GM18870 (cell line): ENCODE results near the gene KATNB1.

Experiments used
- ATAC-seq: cut with Tn5 transposase; IDR thresholded peaks from one replicate; pipeline ENCODE4 v1.9.1; 2021; ENCODE audit warnings: moderate library complexity; ENCODE audit not compliant: unreplicated experiment

Gene KATNB1, protein sequence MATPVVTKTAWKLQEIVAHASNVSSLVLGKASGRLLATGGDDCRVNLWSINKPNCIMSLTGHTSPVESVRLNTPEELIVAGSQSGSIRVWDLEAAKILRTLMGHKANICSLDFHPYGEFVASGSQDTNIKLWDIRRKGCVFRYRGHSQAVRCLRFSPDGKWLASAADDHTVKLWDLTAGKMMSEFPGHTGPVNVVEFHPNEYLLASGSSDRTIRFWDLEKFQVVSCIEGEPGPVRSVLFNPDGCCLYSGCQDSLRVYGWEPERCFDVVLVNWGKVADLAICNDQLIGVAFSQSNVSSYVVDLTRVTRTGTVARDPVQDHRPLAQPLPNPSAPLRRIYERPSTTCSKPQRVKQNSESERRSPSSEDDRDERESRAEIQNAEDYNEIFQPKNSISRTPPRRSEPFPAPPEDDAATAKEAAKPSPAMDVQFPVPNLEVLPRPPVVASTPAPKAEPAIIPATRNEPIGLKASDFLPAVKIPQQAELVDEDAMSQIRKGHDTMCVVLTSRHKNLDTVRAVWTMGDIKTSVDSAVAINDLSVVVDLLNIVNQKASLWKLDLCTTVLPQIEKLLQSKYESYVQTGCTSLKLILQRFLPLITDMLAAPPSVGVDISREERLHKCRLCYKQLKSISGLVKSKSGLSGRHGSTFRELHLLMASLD

DNA sequence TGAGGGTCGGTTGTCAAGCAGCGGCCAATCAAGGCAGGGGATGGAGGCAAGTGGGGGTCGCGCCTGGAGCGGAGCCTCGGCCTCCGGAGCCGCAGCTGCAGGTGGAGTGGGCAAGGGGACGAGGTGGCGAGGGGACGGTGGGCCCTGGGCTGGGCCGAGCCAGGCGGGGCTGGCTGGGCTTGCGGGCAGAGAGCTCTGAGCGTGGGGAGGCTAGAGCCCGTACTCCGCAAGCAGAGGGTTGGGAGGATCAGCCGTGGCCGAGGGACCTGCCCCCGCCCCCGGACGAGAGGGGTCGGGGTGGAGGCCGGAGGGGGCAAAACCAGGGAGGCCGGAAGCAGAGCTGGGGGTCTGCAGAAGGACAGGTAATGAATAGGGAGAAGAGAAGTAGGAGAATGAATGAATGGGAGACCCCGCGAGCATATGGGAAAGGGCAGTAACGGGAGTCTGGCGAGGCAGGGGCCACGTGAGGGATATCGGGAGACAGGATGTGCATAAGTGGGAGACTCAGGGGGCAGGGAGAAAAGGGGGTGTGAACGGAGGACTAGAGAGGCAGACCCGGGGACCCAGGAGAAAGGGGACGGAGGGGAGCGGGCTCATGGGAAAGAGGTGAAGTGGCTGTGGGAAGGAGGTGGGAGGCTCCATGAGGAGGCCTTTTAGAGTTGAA is at the start of gene KATNB1:
Gene KATNB1, plus strand, starts transcription at position 16 of the 664 bp plus-strand sequence. CDS start 1,474 bp downstream, outside the sequence.
- ATAC-seq = peak; percentile 5

DNA sequence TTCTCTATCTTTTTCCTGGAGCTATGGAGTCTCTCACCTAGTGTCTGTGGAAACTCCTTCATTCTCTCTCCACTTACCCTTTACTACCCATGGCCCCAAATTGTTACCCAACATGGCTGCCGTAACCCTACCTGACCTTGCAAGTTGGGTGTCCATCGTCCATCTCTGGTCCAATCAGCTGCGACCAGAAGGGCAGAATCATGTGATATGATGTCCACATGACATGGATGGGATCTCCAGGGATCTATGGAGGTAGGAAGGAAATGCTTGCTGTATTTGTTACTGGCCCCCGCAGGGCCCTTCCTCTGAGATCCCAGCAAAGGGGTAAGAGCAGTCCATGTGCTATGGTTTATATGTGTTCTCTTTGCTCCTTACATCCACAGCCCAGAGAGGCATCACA is 49.0 kb upstream of the KATNB1 start:
- ATAC-seq = no peak

DNA sequence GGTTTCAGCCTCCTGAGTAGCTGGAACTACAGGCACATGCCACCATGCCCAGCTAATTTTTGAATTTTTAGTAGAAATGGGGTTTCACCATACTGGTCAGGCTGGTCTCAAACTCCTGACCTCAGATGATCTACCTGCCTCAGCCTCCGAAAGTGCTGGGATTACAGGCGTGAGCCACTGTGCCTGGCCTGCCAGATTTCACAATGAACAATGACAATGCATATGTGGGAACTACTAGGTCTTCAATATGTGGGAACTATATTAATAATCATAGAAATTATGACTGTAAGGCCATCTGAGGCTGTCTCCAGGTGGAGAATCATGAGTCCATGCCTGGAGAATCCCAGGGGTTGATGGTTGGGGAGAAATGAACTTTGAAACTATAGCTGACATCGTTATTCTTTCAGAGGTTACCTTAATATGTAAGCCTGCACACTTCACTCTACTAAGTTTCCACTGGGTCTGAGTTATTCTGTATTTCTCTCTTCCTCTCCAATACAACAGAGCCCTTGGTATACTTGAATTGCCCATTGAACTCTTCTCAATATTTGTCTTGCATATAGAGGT is 48.1 kb upstream of the KATNB1 start:
- ATAC-seq = no peak

- no peak for ATAC-seq
Measured at GRCh38 chr16:57688487-57688986, 47.0 kb upstream of the KATNB1 start.

GRCh38 chr16:57688987-57689761 is 46.4 kb upstream of the KATNB1 start:
- ATAC-seq = no peak

GRCh38 chr16:57689762-57690558 is 45.6 kb upstream of the KATNB1 start:
- peak; percentile 68 for ATAC-seq

DNA sequence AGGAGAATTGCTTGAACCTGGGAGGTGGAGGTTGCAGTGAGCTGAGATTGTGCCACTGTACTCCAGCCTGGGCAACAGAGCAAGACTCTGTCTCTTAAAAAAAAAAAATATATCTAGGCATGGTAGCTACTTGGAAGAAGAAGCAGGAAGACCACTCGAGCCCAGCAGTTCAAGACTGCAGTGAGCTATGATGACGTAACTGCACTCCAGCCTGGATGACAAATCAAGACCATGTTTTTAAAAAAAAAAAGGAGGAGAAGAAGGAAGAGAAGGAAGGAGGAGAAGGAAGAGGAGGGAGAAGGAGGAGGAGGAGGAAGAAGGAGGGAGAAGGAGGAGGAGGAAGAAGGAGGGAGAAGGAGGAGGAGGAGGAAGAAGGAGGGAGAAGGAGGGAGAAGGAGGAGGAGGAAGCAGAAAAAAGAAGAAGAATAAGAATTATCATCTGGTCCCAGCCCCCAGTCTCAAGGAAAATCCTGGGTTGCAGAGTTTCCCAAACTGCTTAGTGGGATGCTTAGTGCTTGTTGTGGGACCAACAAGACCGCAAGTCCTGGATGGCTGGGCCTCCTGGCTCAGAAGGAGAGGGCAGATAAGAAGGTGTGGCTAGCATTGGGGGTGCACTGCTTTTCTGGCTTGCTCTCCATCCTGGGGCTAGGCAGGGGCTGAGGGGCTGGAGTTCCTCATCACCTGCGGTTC is 44.6 kb upstream of the KATNB1 start:
- no peak for ATAC-seq

DNA sequence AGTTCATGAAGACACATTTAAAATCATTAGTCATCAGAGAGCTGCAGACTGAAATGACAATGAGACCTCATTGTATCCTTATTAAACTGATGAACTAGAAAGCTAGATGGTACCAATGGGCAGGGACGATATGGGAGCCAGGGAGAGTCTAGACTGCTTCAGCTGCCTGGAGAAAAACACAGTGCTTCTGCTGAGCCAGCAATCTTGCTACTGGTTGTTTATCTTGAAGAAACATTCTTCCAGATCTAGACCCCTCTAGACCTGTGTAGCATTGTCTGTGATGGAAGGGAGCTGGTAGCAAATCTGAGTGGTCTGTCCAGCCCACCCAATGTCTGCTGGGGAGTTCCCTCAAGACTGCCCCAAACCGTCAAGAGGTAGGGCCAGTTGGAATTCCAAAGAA is 42.9 kb upstream of the KATNB1 start:
- no peak for ATAC-seq

DNA sequence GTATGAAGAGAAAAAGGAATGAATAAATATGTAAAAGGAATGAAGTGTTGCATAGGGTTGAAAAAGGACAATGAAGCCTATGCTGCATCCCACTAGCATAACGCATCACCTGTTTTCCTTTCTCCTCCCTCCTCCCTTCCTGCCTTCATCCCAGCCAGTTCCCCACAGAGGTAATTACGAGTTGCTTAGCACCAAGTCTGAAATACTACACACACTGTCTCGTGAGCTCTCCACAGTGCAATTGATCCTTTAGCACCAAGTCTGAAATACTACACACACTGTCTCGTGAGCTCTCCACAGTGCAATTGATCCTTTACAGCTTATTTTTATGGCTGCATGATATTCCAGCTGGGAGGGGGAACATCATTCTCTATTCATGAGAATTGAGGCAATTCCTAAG is 42.0 kb upstream of the KATNB1 start:
- no peak for ATAC-seq

DNA sequence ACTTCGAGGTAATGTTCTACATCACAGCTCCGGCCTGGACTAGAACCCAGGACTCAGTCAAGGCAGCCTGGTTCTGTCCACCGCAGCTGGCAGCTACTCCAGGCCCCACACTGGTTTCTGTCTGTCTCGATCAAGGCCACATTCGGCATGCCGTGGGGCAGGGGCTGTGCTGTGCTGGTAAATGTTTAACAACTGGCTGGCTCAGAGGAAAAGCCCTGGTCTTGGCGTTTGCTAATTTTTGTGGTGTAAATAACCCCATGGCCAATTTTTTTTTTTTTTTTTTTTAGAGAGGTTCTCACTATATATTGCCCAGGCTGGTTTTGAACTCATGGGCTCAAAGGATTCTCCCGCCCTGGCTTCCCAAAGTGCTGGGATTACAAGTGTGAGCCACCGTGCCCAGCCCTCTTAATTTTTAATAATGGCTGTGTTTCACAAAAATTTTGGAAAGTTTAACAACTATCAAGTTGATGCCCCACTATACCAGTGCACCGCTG is 41.3 kb upstream of the KATNB1 start:
- ATAC-seq = no peak

DNA sequence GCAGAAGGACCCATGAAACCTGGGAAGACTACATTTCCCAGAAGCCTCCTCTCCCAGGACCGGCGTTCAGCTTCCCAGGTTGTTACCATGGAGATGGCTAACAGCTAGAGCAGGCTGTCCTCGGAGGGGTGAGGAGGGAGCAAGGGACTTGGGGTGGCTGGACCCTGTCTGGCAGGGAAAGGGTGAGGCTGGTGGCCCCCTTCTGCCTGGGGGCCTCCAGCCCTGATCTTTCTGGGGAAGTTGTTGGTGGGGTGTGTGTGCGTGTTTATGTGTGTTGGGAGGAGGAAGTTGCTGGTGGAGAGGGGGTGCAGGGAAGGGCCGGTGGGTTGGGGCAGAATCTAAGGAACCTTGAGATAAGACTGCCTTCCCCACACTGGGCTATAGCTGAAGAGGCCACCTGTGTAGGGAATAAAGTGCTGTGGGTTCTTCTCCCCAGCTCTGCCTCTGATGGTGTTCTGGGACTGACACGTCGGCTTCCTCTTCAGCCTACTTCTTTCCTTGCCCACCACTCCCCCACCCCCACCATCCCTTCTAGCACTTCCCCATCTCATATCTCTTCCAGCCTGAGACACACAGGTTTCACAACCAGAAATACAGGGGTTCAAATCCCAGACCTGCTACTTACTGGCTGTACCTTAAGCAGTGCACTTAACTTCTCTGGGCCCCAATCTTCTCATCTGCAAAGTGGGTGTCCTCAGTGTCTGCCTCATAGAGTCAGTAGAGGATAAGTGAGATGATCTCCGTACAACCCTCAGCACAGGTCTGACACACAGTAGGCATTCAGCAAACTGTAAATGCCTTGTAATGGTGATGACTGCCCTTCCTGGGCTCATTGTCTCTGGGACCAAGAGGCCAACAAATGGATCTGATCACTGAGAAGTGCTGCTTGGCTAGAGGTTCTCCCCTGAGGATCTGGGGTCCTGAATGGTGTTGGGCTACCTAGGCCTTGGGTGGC is 40.6 kb upstream of the KATNB1 start, which contains the start of gene DRC7:
Gene DRC7, plus strand, starts transcription at position 82 of the 955 bp plus-strand sequence. CDS start 3,144 bp downstream, outside the sequence.
- no peak for ATAC-seq

DNA sequence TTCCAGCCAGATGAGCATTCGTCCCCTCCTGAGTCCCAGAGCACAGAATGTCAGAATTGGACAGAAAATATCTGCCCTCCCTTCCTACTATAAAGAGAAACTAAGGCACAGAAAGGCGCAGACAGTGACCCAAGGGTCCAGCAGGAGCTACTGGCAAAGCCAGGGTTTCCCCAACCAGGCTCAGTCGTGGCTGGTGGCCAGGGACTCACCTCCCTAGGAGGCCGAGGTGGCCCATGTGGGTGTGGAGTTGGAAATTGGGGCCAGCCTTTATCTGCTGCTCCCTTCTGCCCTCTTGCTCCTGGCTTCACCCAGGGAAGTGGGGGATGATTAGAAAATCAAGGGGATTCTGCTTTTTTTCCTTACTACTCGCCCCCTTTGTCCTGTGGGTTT is 39.9 kb upstream of the KATNB1 start:
- ATAC-seq = no peak

- no peak for ATAC-seq
Measured at GRCh38 chr16:57696240-57696639, 39.3 kb upstream of the KATNB1 start.

DNA sequence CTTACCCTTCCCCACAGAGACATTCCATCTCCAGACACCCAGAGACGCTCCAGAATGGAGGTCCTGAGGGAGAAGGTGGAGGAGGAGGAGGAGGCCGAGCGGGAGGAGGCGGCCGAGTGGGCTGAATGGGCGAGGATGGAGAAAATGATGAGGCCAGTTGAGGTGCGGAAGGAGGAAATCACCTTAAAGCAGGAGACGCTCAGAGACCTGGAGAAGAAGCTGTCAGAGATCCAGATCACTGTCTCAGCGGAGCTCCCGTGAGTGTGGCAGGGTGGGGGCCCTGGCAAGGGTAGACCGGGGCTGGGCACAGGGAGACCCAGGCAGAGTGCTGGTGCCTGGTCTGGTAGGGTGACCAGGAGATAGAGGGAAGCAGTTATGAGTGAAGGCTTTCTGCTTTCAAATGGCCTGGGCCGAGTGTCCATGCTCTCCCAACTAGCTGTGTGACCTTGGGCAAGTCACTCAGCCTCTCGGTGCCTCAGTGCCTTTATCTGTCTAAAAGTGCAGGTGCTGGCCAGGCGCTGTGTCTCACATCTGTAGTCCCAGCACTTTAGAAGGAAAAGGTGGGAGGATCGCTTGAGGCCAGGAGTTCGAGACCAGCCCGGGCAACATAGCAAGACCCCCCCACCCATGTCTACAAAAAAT is 37.6 kb upstream of the KATNB1 start:
- ATAC-seq = no peak

- ATAC-seq = no peak
Measured at GRCh38 chr16:57698812-57699405, 36.7 kb upstream of the KATNB1 start.

GRCh38 chr16:57699481-57699880 is 36.1 kb upstream of the KATNB1 start:
- ATAC-seq = no peak

GRCh38 chr16:57699899-57700298 is 35.7 kb upstream of the KATNB1 start:
- ATAC-seq = no peak
